NT2/D1 (cell line): ENCODE measurements around the gene COX4I1.

ENCODE experiments used
- SUZ12 ChIP-seq: IDR thresholded peaks from 2 replicates; pipeline ENCODE4 v1.6.1; 2011; ENCODE audit not compliant: insufficient read length, insufficient read depth; ENCODE audit errors: extremely low read depth
- YY1 ChIP-seq: IDR thresholded peaks from 2 replicates; pipeline ENCODE4 v1.6.1; 2011; ENCODE audit not compliant: insufficient read length, insufficient read depth
- ZNF274 ChIP-seq: IDR thresholded peaks from 2 replicates; pipeline ENCODE4 v1.6.1; 2011; ENCODE audit warnings: mild to moderate bottlenecking, low read depth, low read length

GRCh38 chr16:85840395-85840794, 40.9 kb downstream of the COX4I1 start:
- TF ChIP-seq YY1 (no peak), ZNF274 (no peak), SUZ12 (no peak)
